Glutamatergic neuron (in vitro differentiated cells): Measurements from ENCODE around the gene NR2E3. TPM values are rescaled to one million over a fixed set of nuclear protein-coding genes. Genes with fewer than 3 reads are reported as not detected.

Source experiments
- DNase-seq: peaks from one replicate; pipeline ENCODE4 v3.0.0; 2022
- H3K27ac Mint-ChIP-seq: one replicate; pipeline ENCODE4 v1.8.0; 2020; ENCODE audit warnings: mild to moderate bottlenecking, mixed read lengths, inconsistent platforms; ENCODE audit not compliant: unreplicated experiment
- H3K27me3 Mint-ChIP-seq: one replicate; pipeline ENCODE4 v1.8.0; 2020; ENCODE audit warnings: mild to moderate bottlenecking, moderate library complexity, mixed read lengths, inconsistent platforms; ENCODE audit not compliant: unreplicated experiment
- H3K36me3 Mint-ChIP-seq: one replicate; pipeline ENCODE4 v1.8.0; 2020; ENCODE audit warnings: mild to moderate bottlenecking, mixed read lengths, inconsistent platforms; ENCODE audit not compliant: unreplicated experiment
- H3K4me1 Mint-ChIP-seq: one replicate; pipeline ENCODE4 v1.8.0; 2020; ENCODE audit warnings: mild to moderate bottlenecking, low read depth, mixed read lengths, inconsistent platforms; ENCODE audit not compliant: unreplicated experiment
- H3K4me3 Mint-ChIP-seq: one replicate; pipeline ENCODE4 v1.8.0; 2020; ENCODE audit warnings: mild to moderate bottlenecking, mixed read lengths, inconsistent platforms; ENCODE audit not compliant: unreplicated experiment
- H3K9me3 Mint-ChIP-seq: one replicate; pipeline ENCODE4 v1.8.0; 2020; ENCODE audit warnings: mild to moderate bottlenecking, moderate library complexity, mixed read lengths, inconsistent platforms; ENCODE audit not compliant: unreplicated experiment
- CTCF ChIP-seq: fragments of 200-600 bp; sonication (generic); IDR thresholded peaks from one replicate; pipeline ENCODE4 v1.5.0; 2021; ENCODE audit not compliant: partially characterized antibody, unreplicated experiment
- total RNA-seq: library from RNA; stranded (reverse); fragmentation: NEBNext Ultra II Directional; extraction: Animal tissue kit (Norgen Biotek cat#: 25700); gene quantifications from one replicate; pipeline ENCODE4 v1.2.1, GENCODE V29; 2021; ENCODE audit not compliant: unreplicated experiment

NR2E3 gene
- total RNA-seq, 1 donor from 2014 or later, result 0.69 TPM

GRCh38 chr15:71808311-71809020 is 1.9 kb upstream of the NR2E3 start:
- Mint-ChIP-seq H3K27ac (peak overlapping the region; percentile 82), H3K27me3 (peaks cover 3% of the 10 kb centered on the region), H3K4me3 (no peak overlapping the region), H3K4me1 (peaks cover 27% of the 10 kb centered on the region), H3K36me3 (no peaks in the 10 kb centered on the region), H3K9me3 (peaks cover 4% of the 10 kb centered on the region)
- DNase-seq, result no peak
- TF ChIP-seq CTCF, result no peak

- TF ChIP-seq CTCF, result no peak
- H3K4me1 Mint-ChIP-seq, result peaks cover 27% of the 10 kb centered on the region
- no peak overlapping the region for H3K27ac Mint-ChIP-seq
- H3K9me3 Mint-ChIP-seq, result peaks cover 4% of the 10 kb centered on the region
- H3K4me3 Mint-ChIP-seq, result no peak overlapping the region
- no peak for DNase-seq
- no peaks in the 10 kb centered on the region for H3K36me3 Mint-ChIP-seq
- H3K27me3 Mint-ChIP-seq, result peaks cover 3% of the 10 kb centered on the region
These were observed 1.0 kb upstream of the NR2E3 start for GRCh38 chr15:71809346-71809745.

- Mint-ChIP-seq H3K4me1 (peaks cover 22% of the 10 kb centered on the region), H3K4me3 (no peak overlapping the region), H3K36me3 (no peaks in the 10 kb centered on the region), H3K9me3 (peaks cover 5% of the 10 kb centered on the region), H3K27ac (no peak overlapping the region), H3K27me3 (peaks cover 4% of the 10 kb centered on the region)
- DNase-seq, result no peak
- no peak for TF ChIP-seq CTCF
These were observed 832 bp downstream of the NR2E3 start for GRCh38 chr15:71811036-71811736.

- no peak for TF ChIP-seq CTCF
- H3K4me3 Mint-ChIP-seq, result no peak overlapping the region
- peaks cover 5% of the 10 kb centered on the region for H3K9me3 Mint-ChIP-seq
- peaks cover 17% of the 10 kb centered on the region for H3K4me1 Mint-ChIP-seq
- no peaks in the 10 kb centered on the region for H3K36me3 Mint-ChIP-seq
- DNase-seq, result no peak
- no peak overlapping the region for H3K27ac Mint-ChIP-seq
- H3K27me3 Mint-ChIP-seq, result peaks cover 3% of the 10 kb centered on the region
These were observed 1.7 kb downstream of the NR2E3 start for GRCh38 chr15:71811752-71812735.
